OCI-LY7 (cell line): ENCODE data around the gene SIGLEC9. TPM values are rescaled to one million over a fixed set of nuclear protein-coding genes. Genes with fewer than 3 reads are reported as not detected.

Experiments used
- BruUV-seq: library from RNA; stranded (reverse); fragments of 400-500 nt; replicated peaks from 2 replicates; lab custom pipeline; 2021; lab: Mats Ljungman, UMichigan
- CTCF ChIA-PET: fragments of 300-600 bp; sonication (Branson Sonifier 250); formaldehyde crosslinking; loops from one replicate; lab custom pipeline; 2022; ENCODE audit warnings: antibody characterized with exemption; ENCODE audit not compliant: unreplicated experiment; lab: Charles Lee
- POLR2A ChIA-PET: fragments of 300-600 bp; sonication (Branson Sonifier 250); formaldehyde crosslinking; loops from one replicate; lab custom pipeline; 2022; ENCODE audit warnings: antibody characterized with exemption; lab: Charles Lee
- DNase-seq: peaks from one replicate; pipeline ENCODE4 v3.0.0-alpha.2; 2015; ENCODE audit warnings: low spot score
- H2AFZ ChIP-seq: fragments of 200-600 bp; sonication (generic), shearing (Covaris generic); 2 replicates; pipeline ENCODE4 v1.6.1; 2014; ENCODE audit warnings: mild to moderate bottlenecking, antibody characterized with exemption, low read length, moderate library complexity
- H3K27ac ChIP-seq: fragments of 200-600 bp; sonication (generic); 2 replicates; pipeline ENCODE4 v1.5.1; 2014; ENCODE audit warnings: mixed run types, low read depth, mild to moderate bottlenecking, moderate library complexity, low read length, inconsistent platforms; ENCODE audit not compliant: poor library complexity, severe bottlenecking
- H3K36me3 ChIP-seq: fragments of 200-600 bp; sonication (generic); 2 replicates; pipeline ENCODE4 v1.6.1; 2014; ENCODE audit warnings: mild to moderate bottlenecking, antibody characterized with exemption, low read length, moderate library complexity, mixed read lengths; ENCODE audit not compliant: insufficient read depth
- H3K4me1 ChIP-seq: fragments of 200-600 bp; sonication (generic); 2 replicates; pipeline ENCODE4 v1.5.1; 2014; ENCODE audit warnings: mild to moderate bottlenecking, low read length; ENCODE audit not compliant: insufficient read depth, poor library complexity, severe bottlenecking
- H3K4me2 ChIP-seq: fragments of 200-600 bp; sonication (generic); 2 replicates; pipeline ENCODE4 v1.6.1; 2014; ENCODE audit warnings: mild to moderate bottlenecking, low read length
- H3K4me3 ChIP-seq: fragments of 200-600 bp; sonication (generic); 2 replicates; pipeline ENCODE4 v1.5.1; 2014; ENCODE audit warnings: mild to moderate bottlenecking, low read depth, low read length; ENCODE audit not compliant: poor library complexity, severe bottlenecking
- H3K79me2 ChIP-seq: fragments of 200-600 bp; sonication (generic); 2 replicates; pipeline ENCODE4 v1.6.1; 2016; ENCODE audit warnings: low read depth, mild to moderate bottlenecking, low read length, moderate library complexity, mixed read lengths; ENCODE audit not compliant: insufficient read depth
- H3K9me2 ChIP-seq: fragments of 200-600 bp; sonication (generic); 2 replicates; pipeline ENCODE4 v1.6.1; 2016; ENCODE audit warnings: mild to moderate bottlenecking, low read length, mixed read lengths; ENCODE audit not compliant: insufficient read depth
- H3K9me3 ChIP-seq: fragments of 200-600 bp; sonication (generic); 2 replicates; pipeline ENCODE4 v1.6.1; 2014; ENCODE audit warnings: mild to moderate bottlenecking, mixed run types, low read length, mixed read lengths
- H4K20me1 ChIP-seq: fragments of 200-600 bp; sonication (generic); 2 replicates; pipeline ENCODE4 v1.6.1; 2014; ENCODE audit warnings: mild to moderate bottlenecking, antibody characterized with exemption, low read length, moderate library complexity, mixed read lengths; ENCODE audit not compliant: insufficient read depth
- EZH2phosphoT487 ChIP-seq: fragments of 200-600 bp; sonication (generic); IDR thresholded peaks from 2 replicates; pipeline ENCODE4 v1.6.1; 2018; ENCODE audit warnings: low read depth, borderline replicate concordance, mild to moderate bottlenecking, mixed run types, antibody characterized with exemption, low read length, moderate library complexity, mixed read lengths
- intact Hi-C: fragments of 100-400 bp; cut with micrococcal nuclease; formaldehyde crosslinking; loops from one replicate; pipeline ENCODE4 v1.10.0; 2022; ENCODE audit not compliant: unreplicated experiment
- total RNA-seq, 2 experiments: library from RNA; depleted of rRNA in 1 of 2; stranded (reverse); fragments of >200 nt in 1 of 2; shearing (Covaris generic) in 1 of 2; gene quantifications; 2 replicates each; pipeline ENCODE4 v1.2.3, GENCODE V29; 2014 to 2022
- TF ChIP-seq, protein P1 (sequence below): fragments of 200-600 bp; sonication (generic); conservative IDR thresholded peaks from 2 replicates; pipeline ENCODE4 v1.5.1; 2014; ENCODE audit warnings: mild to moderate bottlenecking, antibody characterized with exemption, low read length, moderate library complexity, mixed read lengths

Gene SIGLEC9
- total RNA-seq, 2 experiments from 2014 or later: not detected

- H3K36me3 ChIP-seq: no peaks in the 10 kb centered on the region
- H3K4me1 ChIP-seq: no peaks in the 10 kb centered on the region
- no peak for DNase-seq
- no peaks in the 10 kb centered on the region for H3K79me2 ChIP-seq
- no TSS peak for BruUV-seq
- no peak overlapping the region for H3K27ac ChIP-seq
- intact Hi-C loops: no loop called here
- TF ChIP-seq, protein P1, sequence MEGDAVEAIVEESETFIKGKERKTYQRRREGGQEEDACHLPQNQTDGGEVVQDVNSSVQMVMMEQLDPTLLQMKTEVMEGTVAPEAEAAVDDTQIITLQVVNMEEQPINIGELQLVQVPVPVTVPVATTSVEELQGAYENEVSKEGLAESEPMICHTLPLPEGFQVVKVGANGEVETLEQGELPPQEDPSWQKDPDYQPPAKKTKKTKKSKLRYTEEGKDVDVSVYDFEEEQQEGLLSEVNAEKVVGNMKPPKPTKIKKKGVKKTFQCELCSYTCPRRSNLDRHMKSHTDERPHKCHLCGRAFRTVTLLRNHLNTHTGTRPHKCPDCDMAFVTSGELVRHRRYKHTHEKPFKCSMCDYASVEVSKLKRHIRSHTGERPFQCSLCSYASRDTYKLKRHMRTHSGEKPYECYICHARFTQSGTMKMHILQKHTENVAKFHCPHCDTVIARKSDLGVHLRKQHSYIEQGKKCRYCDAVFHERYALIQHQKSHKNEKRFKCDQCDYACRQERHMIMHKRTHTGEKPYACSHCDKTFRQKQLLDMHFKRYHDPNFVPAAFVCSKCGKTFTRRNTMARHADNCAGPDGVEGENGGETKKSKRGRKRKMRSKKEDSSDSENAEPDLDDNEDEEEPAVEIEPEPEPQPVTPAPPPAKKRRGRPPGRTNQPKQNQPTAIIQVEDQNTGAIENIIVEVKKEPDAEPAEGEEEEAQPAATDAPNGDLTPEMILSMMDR: no peak
- TF ChIP-seq EZH2phosphoT487: no peak
- no peak overlapping the region for H2AFZ ChIP-seq
- H3K4me3 ChIP-seq: no peak overlapping the region
- ChIA-PET POLR2A (no interaction called here), CTCF (no interaction called here)
- H3K9me3 ChIP-seq: no peaks in the 10 kb centered on the region
- H3K4me2 ChIP-seq: no peak overlapping the region
- H3K9me2 ChIP-seq: no peaks in the 10 kb centered on the region
- H4K20me1 ChIP-seq: no peaks in the 10 kb centered on the region
Observed at GRCh38 chr19:51173681-51174080, 49.0 kb downstream of the SIGLEC9 start.

DNA sequence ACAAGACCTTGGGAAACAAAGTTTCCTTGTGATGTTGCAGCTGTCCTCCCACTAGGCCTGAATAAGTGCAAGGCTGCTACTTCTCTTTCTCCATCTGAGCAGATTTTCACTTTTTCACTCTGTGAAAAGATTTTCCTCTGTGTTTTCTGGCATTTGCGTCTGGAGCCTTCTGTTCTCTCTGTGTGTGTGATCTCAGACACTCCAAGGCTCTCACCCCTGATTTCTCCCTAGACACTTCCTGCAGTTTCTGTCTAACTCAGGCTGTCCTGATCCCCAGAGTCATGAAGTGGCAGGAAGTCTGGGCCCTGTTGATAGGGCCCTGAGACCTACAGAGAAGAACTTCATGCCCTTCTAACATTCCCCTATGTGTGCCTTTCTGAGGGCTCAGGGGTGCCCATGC lies 54.5 kb downstream of the SIGLEC9 start:
- Histone ChIP-seq H3K9me2 (no peaks in the 10 kb centered on the region), H3K79me2 (no peaks in the 10 kb centered on the region), H4K20me1 (no peaks in the 10 kb centered on the region), H3K4me3 (no peak overlapping the region), H3K4me2 (no peak overlapping the region), H3K27ac (no peak overlapping the region), H3K36me3 (no peaks in the 10 kb centered on the region), H3K4me1 (no peaks in the 10 kb centered on the region), H2AFZ (no peak overlapping the region), H3K9me3 (no peaks in the 10 kb centered on the region)
- ChIA-PET POLR2A (no interaction called here), CTCF (no interaction called here)
- BruUV-seq: no TSS peak
- intact Hi-C loops: no loop called here
- TF ChIP-seq, protein P1: no peak
- TF ChIP-seq EZH2phosphoT487: no peak
- DNase-seq: no peak

Other genes with a start within 250 kb of the SIGLEC9 start
- gene KLK4, start 213.5 kb upstream of the SIGLEC9 start, total RNA-seq (2014; rRNA removed; shearing (Covaris generic)): not detected in 2 replicates
- gene KLK4, start 213.5 kb upstream of the SIGLEC9 start, total RNA-seq (2022): not detected in 2 replicates
- gene KLK5, start 171.9 kb upstream of the SIGLEC9 start, total RNA-seq (2014; rRNA removed; shearing (Covaris generic)): not detected in 2 replicates
- gene KLK5, start 171.9 kb upstream of the SIGLEC9 start, total RNA-seq (2022): not detected in 2 replicates
- gene KLK6, start 155.3 kb upstream of the SIGLEC9 start, total RNA-seq (2014; rRNA removed; shearing (Covaris generic)): not detected in 2 replicates
- not detected in 2 replicates for gene KLK6, start 155.3 kb upstream of the SIGLEC9 start, total RNA-seq (2022)
- not detected in 2 replicates for gene KLK7, start 141.0 kb upstream of the SIGLEC9 start, total RNA-seq (2014; rRNA removed; shearing (Covaris generic))
- not detected in 2 replicates for gene KLK7, start 141.0 kb upstream of the SIGLEC9 start, total RNA-seq (2022)
- not detected in 2 replicates for gene KLK8, start 123.3 kb upstream of the SIGLEC9 start, total RNA-seq (2014; rRNA removed; shearing (Covaris generic))
- gene KLK8, start 123.3 kb upstream of the SIGLEC9 start, total RNA-seq (2022): not detected in 2 replicates
- gene KLK10, start 105.2 kb upstream of the SIGLEC9 start, total RNA-seq (2014; rRNA removed; shearing (Covaris generic)): not detected in 2 replicates
- not detected in 2 replicates for gene KLK10, start 105.2 kb upstream of the SIGLEC9 start, total RNA-seq (2022)
- not detected in 2 replicates for gene KLK11, start 98.3 kb upstream of the SIGLEC9 start, total RNA-seq (2014; rRNA removed; shearing (Covaris generic))
- not detected in 2 replicates for gene KLK11, start 98.3 kb upstream of the SIGLEC9 start, total RNA-seq (2022)
- gene KLK12, start 89.9 kb upstream of the SIGLEC9 start, total RNA-seq (2014; rRNA removed; shearing (Covaris generic)): not detected in 2 replicates
- not detected in 2 replicates for gene KLK12, start 89.9 kb upstream of the SIGLEC9 start, total RNA-seq (2022)
- not detected in 2 replicates for gene KLK13, start 59.8 kb upstream of the SIGLEC9 start, total RNA-seq (2014; rRNA removed; shearing (Covaris generic))
- gene KLK13, start 59.8 kb upstream of the SIGLEC9 start, total RNA-seq (2022): not detected in 2 replicates
- not detected in 2 replicates for gene KLK14, start 42.0 kb upstream of the SIGLEC9 start, total RNA-seq (2014; rRNA removed; shearing (Covaris generic))
- 0.84 and 0.89 TPM in 2 replicates for gene KLK14, start 42.0 kb upstream of the SIGLEC9 start, total RNA-seq (2022)
- 9.6 and 13.3 TPM in 2 replicates for gene CTU1, start 16.5 kb upstream of the SIGLEC9 start, total RNA-seq (2014; rRNA removed; shearing (Covaris generic))
- 6.9 and 8.3 TPM in 2 replicates for gene CTU1, start 16.5 kb upstream of the SIGLEC9 start, total RNA-seq (2022)
- not detected in 2 replicates for gene SIGLEC7, start 17.4 kb downstream of the SIGLEC9 start, total RNA-seq (2014; rRNA removed; shearing (Covaris generic))
- not detected in 2 replicates for gene SIGLEC7, start 17.4 kb downstream of the SIGLEC9 start, total RNA-seq (2022)
- gene CD33, start 100.2 kb downstream of the SIGLEC9 start, total RNA-seq (2014; rRNA removed; shearing (Covaris generic)): not detected in 2 replicates
- not detected in 2 replicates for gene CD33, start 100.2 kb downstream of the SIGLEC9 start, total RNA-seq (2022)
- not detected in 2 replicates for gene SIGLECL1, start 126.2 kb downstream of the SIGLEC9 start, total RNA-seq (2014; rRNA removed; shearing (Covaris generic))
- not detected in 2 replicates for gene SIGLECL1, start 126.2 kb downstream of the SIGLEC9 start, total RNA-seq (2022)
- gene IGLON5, start 186.7 kb downstream of the SIGLEC9 start, total RNA-seq (2014; rRNA removed; shearing (Covaris generic)): not detected in 2 replicates
- not detected in 2 replicates for gene IGLON5, start 186.7 kb downstream of the SIGLEC9 start, total RNA-seq (2022)
- gene VSIG10L, start 217.2 kb downstream of the SIGLEC9 start, total RNA-seq (2014; rRNA removed; shearing (Covaris generic)): 0.09 and 0.72 TPM in 2 replicates
- gene VSIG10L, start 217.2 kb downstream of the SIGLEC9 start, total RNA-seq (2022): 1.6 and 2.3 TPM in 2 replicates
- 58.2 and 64.1 TPM in 2 replicates for gene ETFB, start 241.5 kb downstream of the SIGLEC9 start, total RNA-seq (2014; rRNA removed; shearing (Covaris generic))
- gene ETFB, start 241.5 kb downstream of the SIGLEC9 start, total RNA-seq (2022): 58.5 and 71.6 TPM in 2 replicates
- not detected in 2 replicates for gene CLDND2, start 244.1 kb downstream of the SIGLEC9 start, total RNA-seq (2014; rRNA removed; shearing (Covaris generic))
- gene CLDND2, start 244.1 kb downstream of the SIGLEC9 start, total RNA-seq (2022): 1.4 and 1.9 TPM in 2 replicates
- gene NKG7, start 247.7 kb downstream of the SIGLEC9 start, total RNA-seq (2014; rRNA removed; shearing (Covaris generic)): not detected in 2 replicates
- not detected in 2 replicates for gene NKG7, start 247.7 kb downstream of the SIGLEC9 start, total RNA-seq (2022)